ENCODE data around the gene NIN. TPM values are rescaled to one million over a fixed set of nuclear protein-coding genes. Genes with fewer than 3 reads are reported as not detected.

Gene NIN
- polyA plus RNA-seq, 1 experiment, result 26.9 TPM

DNA sequence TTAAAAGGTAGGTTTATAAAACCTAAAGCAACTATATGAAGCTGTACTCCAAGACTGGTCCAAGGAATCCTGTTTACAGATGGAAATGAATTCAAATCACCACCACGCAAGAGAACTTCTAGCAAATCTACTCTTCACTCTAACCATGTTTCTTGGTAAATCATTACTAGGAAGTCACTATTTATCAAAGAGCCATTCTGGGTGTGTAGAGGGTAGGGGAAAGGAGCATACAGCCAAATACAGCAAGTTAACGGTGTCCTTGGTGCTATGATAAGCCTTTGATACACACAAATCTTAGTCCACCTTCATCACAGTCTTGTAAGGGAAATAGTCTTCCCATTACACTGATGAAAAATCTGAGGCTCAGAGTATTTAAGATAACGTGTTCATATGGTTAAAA, 16.8 kb downstream of the NIN start:
- POLR2A ChIA-PET, result no interaction called here

GRCh38 chr14:50813544-50813863, 17.5 kb downstream of the NIN start:
- H3K9me3 ChIP-seq (ENCODE audit: control insufficient read depth, insufficient read depth, low read length), result no peaks in the 10 kb centered on the region
- no peaks in the 10 kb centered on the region for H3K27me3 ChIP-seq (ENCODE audit: control insufficient read depth, insufficient read depth, low read length)
- TF ChIP-seq, protein P1, sequence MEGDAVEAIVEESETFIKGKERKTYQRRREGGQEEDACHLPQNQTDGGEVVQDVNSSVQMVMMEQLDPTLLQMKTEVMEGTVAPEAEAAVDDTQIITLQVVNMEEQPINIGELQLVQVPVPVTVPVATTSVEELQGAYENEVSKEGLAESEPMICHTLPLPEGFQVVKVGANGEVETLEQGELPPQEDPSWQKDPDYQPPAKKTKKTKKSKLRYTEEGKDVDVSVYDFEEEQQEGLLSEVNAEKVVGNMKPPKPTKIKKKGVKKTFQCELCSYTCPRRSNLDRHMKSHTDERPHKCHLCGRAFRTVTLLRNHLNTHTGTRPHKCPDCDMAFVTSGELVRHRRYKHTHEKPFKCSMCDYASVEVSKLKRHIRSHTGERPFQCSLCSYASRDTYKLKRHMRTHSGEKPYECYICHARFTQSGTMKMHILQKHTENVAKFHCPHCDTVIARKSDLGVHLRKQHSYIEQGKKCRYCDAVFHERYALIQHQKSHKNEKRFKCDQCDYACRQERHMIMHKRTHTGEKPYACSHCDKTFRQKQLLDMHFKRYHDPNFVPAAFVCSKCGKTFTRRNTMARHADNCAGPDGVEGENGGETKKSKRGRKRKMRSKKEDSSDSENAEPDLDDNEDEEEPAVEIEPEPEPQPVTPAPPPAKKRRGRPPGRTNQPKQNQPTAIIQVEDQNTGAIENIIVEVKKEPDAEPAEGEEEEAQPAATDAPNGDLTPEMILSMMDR (IDR thresholded peaks at IDR 0.05; ENCODE audit: low read depth, low read length), result no peak
- no peak overlapping the region for H3K4me3 ChIP-seq (ENCODE audit: low read depth, low read length)
- DNase-seq (ENCODE audit: low read depth, low spot score), result no peak
- ChIA-PET CTCF (no interaction called here), POLR2A (no interaction called here)
- no peak overlapping the region for H3K27ac ChIP-seq (ENCODE audit: low read depth, low read length)

More for the DNA sequence above, 16.8 kb downstream of the NIN start:
- Histone ChIP-seq H3K4me3 (ENCODE audit: low read depth, low read length) (no peak overlapping the region), H3K27me3 (ENCODE audit: control insufficient read depth, insufficient read depth, low read length) (no peaks in the 10 kb centered on the region), H3K9me3 (ENCODE audit: control insufficient read depth, insufficient read depth, low read length) (no peaks in the 10 kb centered on the region), H3K27ac (ENCODE audit: low read depth, low read length) (no peak overlapping the region)
- TF ChIP-seq, protein P1 (IDR thresholded peaks at IDR 0.05; ENCODE audit: low read depth, low read length), result no peak
- no peak for DNase-seq (ENCODE audit: low read depth, low spot score)
- CTCF ChIA-PET, result no interaction called here

- TF ChIP-seq, protein P1 (IDR thresholded peaks at IDR 0.05; ENCODE audit: low read depth, low read length), result no peak
- ChIA-PET CTCF (no interaction called here), POLR2A (no interaction called here)
- Histone ChIP-seq H3K4me3 (ENCODE audit: low read depth, low read length) (no peak overlapping the region), H3K27me3 (ENCODE audit: control insufficient read depth, insufficient read depth, low read length) (no peaks in the 10 kb centered on the region), H3K9me3 (ENCODE audit: control insufficient read depth, insufficient read depth, low read length) (no peaks in the 10 kb centered on the region), H3K27ac (ENCODE audit: low read depth, low read length) (no peak overlapping the region)
- no peak for DNase-seq (ENCODE audit: low read depth, low spot score)
Observed at GRCh38 chr14:50812856-50813543, 18.0 kb downstream of the NIN start.

GRCh38 chr14:50812180-50812579, 18.8 kb downstream of the NIN start:
- TF ChIP-seq, protein P1 (IDR thresholded peaks at IDR 0.05; ENCODE audit: low read depth, low read length), result no peak
- no peaks in the 10 kb centered on the region for H3K9me3 ChIP-seq (ENCODE audit: control insufficient read depth, insufficient read depth, low read length)
- no peak overlapping the region for H3K4me3 ChIP-seq (ENCODE audit: low read depth, low read length)
- no peak for DNase-seq (ENCODE audit: low read depth, low spot score)
- no peaks in the 10 kb centered on the region for H3K27me3 ChIP-seq (ENCODE audit: control insufficient read depth, insufficient read depth, low read length)
- POLR2A ChIA-PET, result no interaction called here
- no peak overlapping the region for H3K27ac ChIP-seq (ENCODE audit: low read depth, low read length)
- CTCF ChIA-PET, result no interaction called here

DNA sequence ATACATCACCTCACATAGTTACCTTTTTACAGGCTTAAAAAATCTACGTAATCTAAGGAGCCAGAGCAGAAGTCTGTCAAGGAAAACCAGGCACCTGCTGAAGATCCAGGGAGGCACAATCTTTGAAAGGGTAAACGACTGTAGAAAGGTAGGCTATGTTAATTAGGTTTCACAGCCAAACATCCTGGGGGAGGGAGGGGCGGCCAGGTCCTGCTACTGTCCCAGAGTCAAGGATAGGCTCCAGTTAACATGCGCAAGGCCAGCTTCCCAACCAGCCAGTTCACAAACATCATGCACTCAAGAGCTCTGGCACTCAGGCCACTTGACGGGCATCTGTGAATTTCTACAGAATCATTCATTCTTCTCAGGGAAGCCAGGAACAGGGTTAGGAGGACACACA, 22.9 kb downstream of the NIN start:
- no peak for DNase-seq (ENCODE audit: low read depth, low spot score)
- no peak overlapping the region for H3K27ac ChIP-seq (ENCODE audit: low read depth, low read length)
- no peaks in the 10 kb centered on the region for H3K27me3 ChIP-seq (ENCODE audit: control insufficient read depth, insufficient read depth, low read length)
- no peak overlapping the region for H3K4me3 ChIP-seq (ENCODE audit: low read depth, low read length)
- ChIA-PET POLR2A (no interaction called here), CTCF (interaction anchor here (0.7 kb wide), 1 partner anchor 26 kb away, joined by 3 read pairs; no protein-coding TSS in a partner anchor)
- TF ChIP-seq, protein P1 (IDR thresholded peaks at IDR 0.05; ENCODE audit: low read depth, low read length), result no peak
- H3K9me3 ChIP-seq (ENCODE audit: control insufficient read depth, insufficient read depth, low read length), result no peaks in the 10 kb centered on the region
